Left renal cortex interstitium (tissue), 4 donors: ENCODE data around the gene SLC4A5. TPM values are rescaled to one million over a fixed set of nuclear protein-coding genes. Genes with fewer than 3 reads are reported as not detected.

Source experiments
- DNase-seq, 4 donors: peaks; one replicate each; pipeline ENCODE4 v3.0.0-alpha.2; 2013; ENCODE audit warnings: low read depth in 4 of 4, low spot score in 2 of 4, missing footprints in 1 of 4
- polyA plus RNA-seq, 4 donors: library from polyadenylated mRNA; unstranded; fragments of 120-200 nt; gene quantifications; one replicate each; pipeline ENCODE4 v1.2.1, GENCODE V29; 2013; ENCODE audit not compliant: insufficient read length in 4 of 4

SLC4A5 gene, protein sequence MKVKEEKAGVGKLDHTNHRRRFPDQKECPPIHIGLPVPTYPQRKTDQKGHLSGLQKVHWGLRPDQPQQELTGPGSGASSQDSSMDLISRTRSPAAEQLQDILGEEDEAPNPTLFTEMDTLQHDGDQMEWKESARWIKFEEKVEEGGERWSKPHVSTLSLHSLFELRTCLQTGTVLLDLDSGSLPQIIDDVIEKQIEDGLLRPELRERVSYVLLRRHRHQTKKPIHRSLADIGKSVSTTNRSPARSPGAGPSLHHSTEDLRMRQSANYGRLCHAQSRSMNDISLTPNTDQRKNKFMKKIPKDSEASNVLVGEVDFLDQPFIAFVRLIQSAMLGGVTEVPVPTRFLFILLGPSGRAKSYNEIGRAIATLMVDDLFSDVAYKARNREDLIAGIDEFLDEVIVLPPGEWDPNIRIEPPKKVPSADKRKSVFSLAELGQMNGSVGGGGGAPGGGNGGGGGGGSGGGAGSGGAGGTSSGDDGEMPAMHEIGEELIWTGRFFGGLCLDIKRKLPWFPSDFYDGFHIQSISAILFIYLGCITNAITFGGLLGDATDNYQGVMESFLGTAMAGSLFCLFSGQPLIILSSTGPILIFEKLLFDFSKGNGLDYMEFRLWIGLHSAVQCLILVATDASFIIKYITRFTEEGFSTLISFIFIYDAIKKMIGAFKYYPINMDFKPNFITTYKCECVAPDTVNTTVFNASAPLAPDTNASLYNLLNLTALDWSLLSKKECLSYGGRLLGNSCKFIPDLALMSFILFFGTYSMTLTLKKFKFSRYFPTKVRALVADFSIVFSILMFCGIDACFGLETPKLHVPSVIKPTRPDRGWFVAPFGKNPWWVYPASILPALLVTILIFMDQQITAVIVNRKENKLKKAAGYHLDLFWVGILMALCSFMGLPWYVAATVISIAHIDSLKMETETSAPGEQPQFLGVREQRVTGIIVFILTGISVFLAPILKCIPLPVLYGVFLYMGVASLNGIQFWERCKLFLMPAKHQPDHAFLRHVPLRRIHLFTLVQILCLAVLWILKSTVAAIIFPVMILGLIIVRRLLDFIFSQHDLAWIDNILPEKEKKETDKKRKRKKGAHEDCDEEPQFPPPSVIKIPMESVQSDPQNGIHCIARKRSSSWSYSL
- 1 to 10 TPM; 1.8 to 4.6 (median 3.1) TPM for polyA plus RNA-seq

DNA sequence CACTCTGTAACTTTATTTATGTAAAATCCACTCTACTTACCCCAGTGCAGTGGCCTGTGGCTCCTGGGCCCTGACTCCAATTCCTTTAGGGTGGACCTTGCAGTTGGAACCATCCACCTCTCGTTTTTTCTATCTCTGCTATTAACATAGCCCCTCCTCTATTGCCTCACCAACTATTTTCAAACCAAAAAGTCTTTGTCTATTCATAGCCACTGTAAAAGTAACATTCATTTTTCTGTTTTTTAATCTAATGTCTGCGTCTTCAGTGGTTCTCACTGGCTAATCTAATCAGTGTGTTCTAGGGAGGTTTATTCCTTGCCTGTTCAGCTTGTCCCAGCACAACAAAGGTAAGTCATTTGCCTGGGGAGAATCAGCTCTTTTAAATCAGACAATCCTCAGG lies at the start of gene SLC4A5:
Gene SLC4A5, minus strand, starts transcription at position 101 of the 400 bp plus-strand sequence. CDS start 28,393 bp downstream, outside the sequence.
- no peak for DNase-seq

DNA sequence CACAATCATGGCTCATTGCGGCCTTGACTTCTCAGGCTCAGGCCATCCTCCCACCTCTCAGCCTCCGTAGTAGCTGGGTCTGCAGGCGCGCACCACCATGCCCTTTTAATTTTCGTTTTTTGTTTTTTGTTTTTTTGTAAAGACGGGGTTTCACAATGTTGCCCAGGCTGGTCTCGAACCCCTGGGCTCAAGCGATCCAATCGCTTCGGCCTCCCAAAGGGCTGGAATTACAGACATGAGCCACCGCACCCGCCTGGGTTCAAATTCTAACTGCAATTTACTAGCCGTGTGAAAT lies 49.2 kb upstream of the SLC4A5 start:
- DNase-seq = no peak

DNA sequence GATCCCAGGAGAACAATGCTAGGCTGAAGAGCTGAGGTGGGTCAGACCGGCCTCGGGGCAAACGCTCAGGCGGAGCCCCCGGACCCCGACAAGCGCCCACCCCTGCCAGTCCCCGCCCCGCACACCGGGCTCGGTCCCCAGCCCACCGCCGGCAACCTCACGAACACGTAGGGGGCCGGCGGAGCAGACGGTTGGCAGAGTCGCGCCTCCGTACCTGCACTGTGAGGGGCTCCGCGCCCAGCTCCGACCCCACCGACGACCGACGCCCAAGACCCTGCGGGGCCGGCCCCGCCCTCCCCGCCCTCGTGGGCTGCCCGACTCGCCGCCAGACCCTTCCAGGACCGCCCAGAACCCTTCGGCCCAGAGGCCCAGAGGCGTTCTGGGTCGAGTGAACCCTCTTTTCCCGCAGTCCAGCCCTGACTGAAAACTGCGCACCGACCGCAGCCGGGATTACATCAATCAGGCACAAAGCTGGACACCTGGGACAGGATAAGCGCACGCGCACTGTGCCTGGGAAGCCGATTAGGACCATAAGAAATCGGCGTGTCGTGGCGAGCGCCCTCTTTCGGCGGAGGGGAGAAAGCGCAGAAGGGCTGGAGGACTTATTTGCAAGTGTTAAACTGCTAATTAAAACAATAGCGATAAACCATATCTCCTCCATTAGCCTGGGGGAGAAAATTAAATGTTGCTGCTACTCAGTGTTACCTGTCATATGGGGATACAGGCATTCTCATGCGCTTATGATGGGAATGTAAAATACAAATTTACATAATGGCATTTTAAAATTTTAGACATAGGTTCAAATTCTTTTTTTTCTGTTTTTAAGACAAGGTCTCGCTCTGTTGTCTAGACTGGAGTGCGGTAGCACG lies 48.6 kb upstream of the SLC4A5 start:
- peak; percentile 85 to 91 (median 88) for DNase-seq

DNA sequence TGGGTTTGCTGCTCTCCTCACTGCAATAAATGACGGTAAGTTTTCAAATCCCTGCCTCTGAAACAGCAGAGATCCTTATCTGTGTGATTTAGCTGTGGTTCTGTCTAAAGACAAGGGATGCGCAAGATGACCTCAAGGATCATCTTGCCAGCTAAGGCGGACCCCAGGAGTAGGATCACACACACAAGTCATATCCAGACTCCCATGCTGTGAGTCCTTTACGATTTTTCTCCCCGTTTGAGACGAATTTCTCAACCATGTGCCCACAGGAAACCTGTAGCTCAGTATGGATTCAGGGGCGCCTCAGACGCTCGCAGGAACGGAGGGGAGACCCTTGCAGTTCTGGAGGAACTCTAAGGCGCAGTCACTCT lies 48.0 kb upstream of the SLC4A5 start:
- peak in 1 of 4 donors; percentile 45 for DNase-seq

DNA sequence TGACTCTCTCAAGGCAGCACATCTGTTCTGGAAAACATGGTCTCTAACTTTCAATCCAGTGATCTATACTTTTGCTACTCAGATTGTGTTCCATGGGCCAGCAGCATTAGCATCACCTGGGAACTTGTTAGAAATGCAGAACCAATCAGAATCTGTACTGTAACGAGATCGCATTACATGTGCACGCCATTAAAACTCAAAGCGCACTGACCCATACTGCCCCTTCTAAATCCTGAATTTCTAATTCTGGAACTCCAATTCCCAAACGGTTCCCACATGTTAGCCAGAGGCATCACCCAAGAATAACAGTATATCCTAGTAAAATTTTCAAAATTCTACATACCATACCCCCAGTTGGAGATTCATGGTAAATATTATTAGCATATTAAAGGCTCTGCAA lies 47.4 kb upstream of the SLC4A5 start:
- DNase-seq = no peak

DNA sequence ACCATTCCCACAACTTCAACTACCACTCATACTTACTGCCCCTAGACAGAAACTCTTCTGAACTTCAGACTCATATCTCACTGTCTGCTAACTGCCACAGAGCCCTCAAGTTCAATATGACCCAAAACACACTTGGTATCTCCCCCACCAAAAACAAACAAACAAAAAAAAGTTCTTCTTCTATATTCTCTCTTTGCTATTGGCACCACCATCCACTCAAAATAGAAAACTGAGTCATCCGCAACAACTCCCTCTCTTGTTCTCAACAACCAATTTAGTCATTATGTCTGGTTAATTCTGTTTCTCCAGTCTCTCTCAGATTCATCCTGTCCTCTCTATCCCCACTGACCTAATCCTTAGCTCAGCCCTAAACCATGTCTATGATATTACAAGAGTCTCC lies 44.1 kb upstream of the SLC4A5 start:
- DNase-seq = no peak

DNA sequence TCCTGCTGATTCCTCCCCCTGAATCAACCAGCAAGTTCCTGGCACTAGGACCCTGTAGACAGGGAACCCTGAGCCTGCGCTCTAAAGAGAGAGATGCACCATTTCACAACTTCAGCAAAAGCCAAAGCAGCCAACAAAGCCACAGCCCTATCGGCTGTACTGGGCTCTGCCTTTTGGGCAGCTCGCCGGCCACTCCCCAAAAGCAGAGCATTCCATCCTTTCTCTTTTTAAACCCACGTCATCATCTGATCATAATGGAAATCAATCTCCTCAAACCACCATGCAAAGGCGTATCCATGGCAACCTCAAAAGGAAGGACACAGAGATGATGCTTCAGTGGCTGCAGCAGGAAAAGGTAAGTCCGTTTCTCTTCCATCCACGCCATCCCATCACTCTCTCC lies 42.2 kb upstream of the SLC4A5 start:
- DNase-seq = no peak

DNA sequence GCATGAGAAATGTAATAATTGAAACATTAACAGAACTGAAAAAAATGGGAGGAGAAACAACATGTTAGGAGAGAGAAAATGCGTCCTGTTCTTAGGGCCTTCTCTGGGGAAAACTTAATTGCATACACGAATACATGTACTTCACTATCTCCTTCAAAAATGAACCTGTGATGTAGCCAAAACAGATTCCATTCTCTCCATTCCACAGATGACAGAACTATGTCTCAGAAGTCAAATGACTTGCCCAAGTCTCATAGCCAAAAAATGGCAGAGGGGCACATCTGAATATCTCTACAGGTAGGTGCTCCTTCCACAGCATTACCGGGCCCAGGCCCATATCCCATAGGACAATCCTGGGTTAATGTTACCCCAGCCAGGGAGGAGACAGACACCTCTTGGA lies 40.8 kb upstream of the SLC4A5 start:
- no peak for DNase-seq

DNA sequence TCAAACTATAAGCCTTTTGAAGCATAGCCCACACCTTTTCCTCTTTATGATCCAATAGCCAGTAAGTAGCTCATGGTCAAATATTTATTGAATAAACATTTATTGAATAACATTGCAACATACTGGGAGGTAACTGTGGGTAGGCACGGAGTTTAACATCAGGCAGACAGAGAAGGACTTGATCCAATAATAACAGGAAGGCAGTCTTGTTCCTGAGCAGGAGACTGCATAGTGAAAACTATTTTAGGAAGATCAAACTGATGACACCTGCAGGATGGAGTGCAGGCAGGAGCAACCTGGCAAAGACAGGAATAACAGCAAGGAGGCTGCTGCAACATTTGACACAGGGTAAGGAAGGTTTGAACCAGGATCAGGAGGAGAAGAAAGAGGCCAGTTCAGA lies 40.0 kb upstream of the SLC4A5 start:
- no peak for DNase-seq

DNA sequence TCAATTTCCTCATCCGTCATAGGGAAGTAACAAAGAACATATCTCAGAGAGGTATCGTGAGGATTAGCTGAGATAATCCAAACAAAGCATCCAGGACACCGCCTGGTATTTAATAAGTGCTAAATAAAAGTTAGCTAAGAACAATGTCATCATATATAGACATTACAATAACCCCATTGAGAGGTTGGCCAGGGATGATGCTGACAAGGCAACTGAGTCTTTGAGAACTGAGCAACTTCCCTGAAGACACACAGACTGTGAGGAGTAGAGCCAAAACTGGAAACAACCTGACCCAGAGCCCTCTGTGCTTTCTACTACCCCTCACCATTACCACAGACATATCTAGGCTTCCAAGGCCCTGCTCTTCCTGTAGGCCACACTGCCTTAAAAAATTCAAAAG lies 38.5 kb upstream of the SLC4A5 start:
- DNase-seq = no peak

DNA sequence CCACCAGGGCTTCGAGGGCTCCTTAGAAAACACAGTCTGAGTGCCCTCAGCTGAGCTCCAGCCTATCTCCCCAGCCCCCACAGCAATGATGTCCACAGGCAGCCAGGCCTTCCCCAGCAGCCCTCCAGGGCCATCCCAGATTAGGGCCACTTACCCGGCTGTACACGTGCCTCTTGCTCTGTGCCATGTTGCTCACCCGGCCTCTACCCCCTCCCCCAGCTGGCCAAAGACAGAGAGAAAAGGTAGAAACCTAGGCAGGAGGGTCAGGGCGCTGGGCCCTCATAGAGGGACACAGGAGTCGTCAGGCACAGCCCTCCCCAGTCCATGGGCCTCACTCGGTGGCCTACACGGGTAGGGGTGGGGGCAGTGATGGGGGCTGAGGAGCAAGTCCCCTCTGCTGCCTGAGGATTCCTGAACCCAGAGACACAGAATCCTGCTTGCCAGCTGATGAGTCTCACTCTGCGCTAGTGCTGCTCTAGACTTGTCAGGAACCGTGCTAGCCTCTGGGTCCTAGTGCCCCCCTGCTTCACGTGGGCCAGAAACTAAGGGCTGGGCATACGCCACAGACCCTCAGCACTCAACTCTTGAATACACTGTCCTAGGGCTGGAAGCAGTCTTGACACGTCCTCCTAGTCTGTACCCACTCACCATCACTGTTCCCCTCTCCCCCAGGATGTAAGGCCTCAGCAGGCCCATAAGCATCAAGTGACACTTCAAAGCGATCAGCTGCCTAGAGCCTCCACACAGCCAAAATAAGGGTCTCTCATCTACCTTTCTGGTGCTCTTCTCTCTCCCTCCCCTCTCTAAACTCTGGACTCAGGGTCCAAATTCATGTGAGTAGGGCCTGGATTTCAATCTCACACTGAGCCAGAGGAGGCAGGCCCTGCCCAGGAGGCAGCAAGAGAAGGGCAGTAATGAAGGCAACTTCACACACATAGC lies 36.9 kb upstream of the SLC4A5 start, which contains the start of gene DCTN1:
Gene DCTN1, minus strand, starts transcription at position 461 of the 939 bp plus-strand sequence. Its CDS starts 274 bp downstream, at position 187.
- peak in 2 of 4 donors; percentile 20 to 58 for DNase-seq

DNA sequence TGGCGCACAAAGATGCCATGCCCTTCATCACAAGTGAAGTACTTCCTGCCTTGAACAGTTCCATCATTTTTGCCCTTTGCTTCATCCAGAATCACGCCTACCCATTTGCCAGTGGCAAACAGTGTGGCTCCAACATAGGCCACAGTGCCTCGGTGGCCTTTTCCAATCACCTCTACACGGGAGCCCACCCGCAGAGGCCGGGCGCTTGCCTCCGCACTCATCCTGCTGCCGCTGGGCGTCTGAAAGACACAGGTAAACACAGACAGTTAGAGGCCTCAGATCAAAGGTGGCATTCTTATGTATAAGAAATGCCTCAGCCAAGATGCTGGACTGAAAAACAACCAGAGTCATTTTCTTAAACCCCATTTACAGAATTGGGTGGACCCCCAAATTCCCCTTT lies 34.8 kb upstream of the SLC4A5 start:
- no peak for DNase-seq

DNA sequence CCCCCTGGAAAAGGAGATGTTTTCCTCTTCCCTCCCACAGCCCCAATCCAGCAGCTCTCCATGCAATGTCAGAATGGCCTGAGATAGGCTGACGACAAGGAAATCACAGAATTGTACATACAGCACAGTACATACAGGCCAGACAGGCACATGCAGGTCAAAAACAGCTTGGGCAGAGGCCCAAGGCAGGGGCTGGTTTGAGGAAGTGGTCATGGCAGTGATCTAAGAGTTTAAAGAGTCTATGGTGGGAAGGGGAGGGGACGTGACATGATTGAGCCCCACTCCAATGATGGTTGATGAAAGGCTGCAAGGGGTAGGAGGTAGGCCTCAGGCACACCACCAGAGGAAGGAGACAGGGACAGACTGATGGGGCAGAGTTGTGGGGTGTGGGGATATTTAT lies 32.6 kb upstream of the SLC4A5 start:
- no peak for DNase-seq

DNA sequence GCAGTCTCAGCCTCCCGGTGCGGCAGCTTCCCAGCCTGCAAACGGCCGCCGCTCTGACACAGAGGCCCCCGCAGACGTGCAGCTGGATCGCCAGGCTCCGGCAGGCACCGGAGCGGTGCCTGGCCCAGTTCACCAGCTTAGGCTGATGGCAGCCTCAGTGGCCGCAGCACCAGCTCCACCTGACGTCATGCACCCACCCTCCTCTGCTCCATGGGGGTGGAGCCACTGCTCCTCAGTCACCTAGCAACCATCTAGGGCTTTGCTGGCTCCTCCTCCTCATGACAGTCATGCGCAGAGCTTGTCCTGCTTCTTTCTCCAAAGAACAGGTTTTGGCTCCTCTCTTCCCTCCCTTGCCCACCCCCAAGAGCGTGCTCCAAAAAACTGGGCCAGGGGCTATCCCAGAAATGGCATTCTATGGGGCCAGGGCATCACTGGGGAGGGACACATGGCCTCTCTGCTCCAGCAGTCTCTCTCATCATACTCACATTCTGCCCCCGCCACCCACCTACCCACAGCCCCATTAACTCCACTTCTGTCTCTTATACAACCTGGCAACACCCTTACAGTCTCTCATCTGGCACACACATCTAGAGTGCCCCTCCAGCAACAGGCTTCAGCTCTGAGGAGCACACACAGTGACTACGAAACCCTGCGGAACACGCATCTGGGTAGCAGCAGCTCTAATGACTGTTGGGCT lies 31.4 kb upstream of the SLC4A5 start:
- peak in 3 of 4 donors; percentile 44 to 74 (median 63) for DNase-seq

DNA sequence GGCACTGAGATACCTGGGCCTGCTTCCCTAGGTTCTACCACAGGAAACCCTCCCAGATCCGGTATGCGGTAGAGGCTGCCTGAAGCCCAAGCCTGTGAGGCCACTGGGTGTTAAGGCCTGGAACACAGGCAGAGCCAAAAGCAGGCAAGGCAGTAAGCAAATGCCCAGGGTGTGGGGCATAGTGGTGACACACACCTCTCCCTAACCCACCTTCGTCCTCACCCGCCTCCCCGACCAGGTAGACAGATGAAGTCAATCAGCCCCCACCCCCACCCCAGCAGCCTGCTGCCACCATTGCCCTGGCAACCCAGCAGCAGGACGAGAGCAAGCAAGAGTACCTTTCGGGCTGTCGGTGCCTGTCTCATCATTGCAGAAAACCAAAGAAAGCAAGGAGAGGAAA lies 30.8 kb upstream of the SLC4A5 start:
- DNase-seq = no peak

DNA sequence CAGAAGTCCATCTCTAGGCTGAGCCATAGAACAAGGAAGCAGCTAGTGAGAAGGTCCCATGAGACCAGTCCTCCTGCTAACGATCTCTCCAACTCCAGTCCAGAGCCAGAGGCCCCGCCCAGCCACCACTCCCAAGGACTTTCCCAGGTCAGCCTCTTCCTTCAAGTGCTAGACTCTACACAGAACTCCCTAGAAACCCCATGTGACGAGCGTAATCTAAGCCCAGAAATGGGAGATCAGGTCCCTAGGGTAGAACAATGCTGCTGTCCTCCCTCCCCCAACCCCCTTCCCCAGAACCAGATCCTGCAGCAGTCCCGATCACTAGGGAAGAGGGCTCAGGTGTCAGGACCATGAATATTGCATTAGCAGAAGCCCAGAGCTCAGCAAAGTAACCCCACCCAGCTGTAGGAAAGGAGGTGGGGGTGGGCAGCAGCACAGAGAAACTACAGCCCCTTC lies 30.0 kb upstream of the SLC4A5 start:
- no peak for DNase-seq

DNA sequence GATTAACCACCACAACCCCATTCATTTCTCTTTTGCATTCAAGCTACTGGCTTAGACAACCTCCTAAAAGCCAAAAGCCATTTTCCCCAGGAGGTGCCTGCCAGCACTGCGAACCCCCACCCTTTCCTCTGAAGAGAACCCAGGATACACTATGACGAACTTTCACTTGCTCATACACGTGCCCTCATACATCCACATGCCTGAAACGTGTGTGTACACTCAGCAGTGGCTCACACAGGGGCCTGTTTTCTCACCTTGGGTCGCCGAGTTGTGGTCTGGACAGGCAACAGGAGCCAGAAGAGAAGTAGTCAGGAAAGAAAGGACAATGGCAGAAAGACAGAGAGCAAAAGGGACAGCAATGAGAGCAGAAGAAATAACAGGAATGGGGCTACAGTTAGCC lies 29.5 kb upstream of the SLC4A5 start:
- no peak for DNase-seq

DNA sequence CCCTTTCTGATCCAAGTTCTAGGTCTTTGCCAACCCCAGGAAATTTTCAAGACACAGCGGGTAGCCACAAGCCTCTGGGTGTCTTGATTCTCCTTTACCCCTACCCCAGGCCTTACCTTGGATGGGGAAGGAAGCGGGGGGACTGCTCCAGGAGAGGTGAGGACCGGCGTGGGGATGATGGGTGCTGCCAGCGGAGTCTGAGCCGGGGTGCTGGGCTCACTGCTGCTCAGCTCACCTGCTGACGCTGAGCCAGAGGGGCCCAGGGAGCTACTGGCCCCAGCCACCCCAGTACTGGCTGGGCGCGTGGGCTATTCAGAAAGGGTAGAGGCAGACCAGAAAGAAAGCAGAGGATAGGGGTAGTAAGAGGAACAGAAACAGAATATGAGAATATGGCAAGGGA lies 28.2 kb upstream of the SLC4A5 start:
- no peak for DNase-seq

DNA sequence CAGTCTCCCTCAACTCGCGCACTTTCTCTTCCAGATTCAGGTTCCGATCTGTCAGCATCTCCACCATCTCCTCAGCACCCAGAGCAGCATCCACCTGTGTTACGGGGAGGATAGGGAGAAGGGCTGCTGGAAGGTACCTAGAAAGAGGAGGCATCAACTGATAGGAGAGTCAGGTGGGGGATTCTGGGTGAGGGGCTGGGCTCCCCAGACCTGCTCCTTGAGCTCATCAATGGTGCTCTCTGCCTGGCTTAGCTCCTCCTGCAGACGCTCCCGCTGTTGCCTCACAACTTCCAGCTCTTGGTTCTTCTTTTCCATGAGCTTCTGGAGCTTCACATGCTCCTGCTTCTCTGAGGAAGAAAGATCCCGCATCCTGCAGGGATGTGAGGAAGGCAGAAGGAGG lies 26.8 kb upstream of the SLC4A5 start:
- no peak for DNase-seq
